NCI-H128 (cell line): ENCODE results near the gene DHX35.

Experiments used
- DNase-seq: peaks from one replicate; lab custom pipeline; 2025; ENCODE audit not compliant: unreplicated experiment; lab: John Stamatoyannopoulos, UW

The DHX35 gene

GRCh38 chr20:39019027-39019426, 56.9 kb downstream of the DHX35 start:
- DNase-seq: no peak

GRCh38 chr20:39019805-39020325, 57.7 kb downstream of the DHX35 start:
- DNase-seq: no peak

DNA sequence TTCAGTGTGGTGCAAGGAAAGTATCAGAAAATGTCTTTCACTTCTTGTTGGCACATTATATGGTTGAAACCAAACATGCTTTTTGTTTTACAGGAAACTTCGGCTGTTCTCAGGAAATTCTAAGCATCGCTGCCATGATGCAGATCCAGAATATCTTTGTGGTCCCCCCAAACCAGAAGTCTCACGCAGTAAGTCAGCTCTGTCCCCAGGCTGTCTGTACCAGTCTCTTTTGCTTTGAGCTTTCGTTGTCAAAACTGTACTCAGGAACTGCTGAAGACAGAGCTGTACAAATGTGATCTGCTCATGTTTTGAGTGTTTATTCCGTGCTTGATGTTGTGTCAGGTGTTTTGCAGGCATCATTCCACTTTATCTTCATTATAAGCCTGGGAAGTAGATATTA, 59.6 kb downstream of the DHX35 start:
- DNase-seq: no peak

DNA sequence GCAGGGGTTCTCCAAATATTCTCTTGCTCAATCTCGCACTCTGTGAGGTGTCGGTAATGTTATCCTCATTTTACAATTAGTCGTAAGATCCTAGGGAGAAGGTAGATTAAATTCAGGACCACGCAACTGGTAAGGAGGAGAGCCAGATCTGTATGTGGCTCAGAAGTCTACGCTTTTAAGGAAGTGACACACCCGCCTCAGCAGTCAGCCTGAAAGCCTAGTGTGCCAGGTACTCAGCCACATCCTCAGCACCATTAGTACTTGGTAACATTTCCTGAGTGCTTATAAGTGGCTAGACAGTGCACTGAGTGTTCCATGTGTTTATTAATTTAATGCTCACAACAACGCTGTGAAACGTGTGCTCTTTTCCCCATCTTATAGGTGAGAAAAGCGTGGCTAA, 63.7 kb downstream of the DHX35 start:
- no peak for DNase-seq

DNA sequence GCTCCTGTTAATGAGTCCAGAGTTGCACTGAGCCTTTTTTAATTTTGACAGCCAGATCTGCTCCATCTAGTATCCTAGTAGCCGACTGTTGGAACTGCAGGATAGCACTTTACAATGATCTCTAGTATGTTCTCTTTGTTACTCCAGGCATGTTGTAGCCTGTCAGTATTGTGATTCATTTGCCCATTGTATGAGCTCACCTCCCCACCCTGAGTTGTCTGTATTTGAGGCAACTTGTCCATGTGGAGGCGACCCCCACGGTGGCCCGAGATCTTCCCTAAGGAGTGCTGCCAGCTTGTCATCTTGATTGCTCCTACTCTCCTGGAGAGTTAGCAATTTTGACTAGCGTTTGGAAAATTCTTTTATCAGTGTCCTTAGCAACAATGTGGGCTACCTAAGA, 67.2 kb downstream of the DHX35 start:
- DNase-seq: no peak

DNA sequence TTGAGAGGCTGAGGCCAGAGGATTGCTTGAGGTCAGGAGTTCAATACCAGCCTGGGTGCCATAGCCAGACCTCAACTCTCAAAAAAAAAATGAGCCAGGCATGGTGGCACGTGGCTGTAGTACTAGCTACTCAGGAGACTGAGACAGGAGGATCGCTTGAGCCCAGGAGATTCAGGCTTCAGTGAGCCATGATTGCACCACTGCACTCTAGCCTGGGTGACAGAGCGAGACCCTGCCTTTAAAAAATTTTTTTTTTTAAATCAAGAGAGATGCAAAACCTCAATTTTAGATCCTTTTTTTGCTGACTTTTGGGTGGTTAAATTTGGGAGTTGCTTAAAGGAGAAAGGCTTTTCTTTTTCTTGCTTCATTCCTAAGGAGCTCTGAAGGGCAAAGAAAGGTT, 70.9 kb downstream of the DHX35 start:
- no peak for DNase-seq

GRCh38 chr20:39036011-39036410, 73.9 kb downstream of the DHX35 start:
- no peak for DNase-seq

GRCh38 chr20:39036851-39037250, 74.7 kb downstream of the DHX35 start:
- DNase-seq: no peak

- DNase-seq: no peak
Observed at GRCh38 chr20:39038047-39038446, 75.9 kb downstream of the DHX35 start.

- no peak for DNase-seq
Observed at GRCh38 chr20:39038495-39038894, 76.4 kb downstream of the DHX35 start.

DNA sequence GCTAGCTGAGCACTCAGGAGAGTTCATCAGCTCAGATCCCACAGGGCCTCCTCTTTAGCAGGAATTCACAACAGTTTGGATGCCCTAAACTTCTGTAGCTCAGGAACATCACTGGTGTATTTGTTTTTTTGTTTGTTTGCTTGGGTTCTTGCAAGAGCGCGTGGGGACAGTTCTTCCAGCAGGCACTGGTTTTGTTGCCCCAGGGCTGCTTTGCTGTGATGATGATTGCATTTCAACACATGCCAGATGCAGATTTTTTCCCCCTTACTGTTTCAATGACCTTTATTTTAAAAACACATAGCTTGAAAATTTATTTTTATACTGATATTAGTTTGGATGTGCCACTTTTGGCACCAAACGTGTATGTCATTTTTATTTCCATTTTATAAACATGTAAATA, 77.1 kb downstream of the DHX35 start:
- no peak for DNase-seq

DNA sequence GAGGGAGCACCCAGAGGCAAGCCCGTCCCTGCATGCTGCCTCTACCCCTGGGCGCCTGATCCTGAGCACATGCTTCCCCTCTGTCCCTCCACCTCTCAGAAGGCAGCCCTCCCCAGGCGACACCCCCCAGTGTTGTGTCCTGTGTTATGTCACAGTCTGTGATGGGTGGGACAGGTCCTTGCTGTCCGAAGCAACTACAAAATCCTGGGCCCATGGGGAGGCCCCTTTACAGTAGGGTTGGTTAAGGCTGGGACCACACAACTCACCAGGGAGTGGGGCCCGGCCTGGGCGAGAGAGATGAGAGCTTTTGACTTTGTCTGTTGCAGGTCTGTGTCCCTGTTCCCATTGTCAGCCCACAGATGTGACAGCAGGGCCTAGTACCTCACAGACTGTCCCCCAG, 78.0 kb downstream of the DHX35 start:
- no peak for DNase-seq

GRCh38 chr20:39041067-39041466, 78.9 kb downstream of the DHX35 start:
- DNase-seq: no peak

DNA sequence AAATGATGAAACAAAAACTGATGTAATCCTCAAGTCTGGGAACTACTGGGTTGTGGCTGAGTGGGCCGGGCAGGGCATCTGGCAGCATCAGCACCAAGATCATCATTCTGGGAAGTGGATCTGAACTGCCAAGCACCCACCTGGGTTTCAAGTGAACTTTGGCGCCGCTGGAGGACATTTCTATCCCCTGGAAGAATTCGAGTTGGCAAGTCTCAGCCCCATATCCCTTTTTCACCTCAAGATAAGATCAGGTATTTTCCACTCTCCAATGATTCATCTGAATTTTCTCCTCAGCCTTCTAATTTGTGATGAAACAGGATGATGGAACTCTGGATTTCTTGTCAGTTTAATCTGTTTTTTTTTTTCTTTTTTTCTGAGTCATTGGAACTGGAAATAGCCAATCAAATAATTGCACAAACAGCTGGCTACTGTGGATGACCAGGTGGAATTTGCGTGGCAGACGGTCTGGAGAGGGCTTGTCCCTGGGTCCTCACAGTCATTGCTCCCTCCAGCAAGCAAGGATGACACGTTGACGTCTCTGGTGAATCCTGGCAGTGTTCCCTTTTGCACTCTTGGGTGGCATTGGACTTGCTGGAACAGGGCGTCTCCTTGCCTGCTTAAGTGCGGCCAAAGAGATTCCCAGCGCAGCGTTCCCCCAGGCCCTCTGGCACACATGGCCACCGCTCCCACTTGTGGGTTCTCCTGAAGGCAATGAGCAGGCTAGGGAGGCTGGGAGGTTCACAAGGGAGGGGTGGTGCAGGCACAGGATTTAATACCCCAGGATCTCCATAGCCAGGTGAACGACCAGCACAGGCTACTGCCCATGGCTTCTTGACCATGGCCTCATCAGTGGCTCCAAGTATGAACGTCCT, 80.4 kb downstream of the DHX35 start:
- DNase-seq: no peak

DNA sequence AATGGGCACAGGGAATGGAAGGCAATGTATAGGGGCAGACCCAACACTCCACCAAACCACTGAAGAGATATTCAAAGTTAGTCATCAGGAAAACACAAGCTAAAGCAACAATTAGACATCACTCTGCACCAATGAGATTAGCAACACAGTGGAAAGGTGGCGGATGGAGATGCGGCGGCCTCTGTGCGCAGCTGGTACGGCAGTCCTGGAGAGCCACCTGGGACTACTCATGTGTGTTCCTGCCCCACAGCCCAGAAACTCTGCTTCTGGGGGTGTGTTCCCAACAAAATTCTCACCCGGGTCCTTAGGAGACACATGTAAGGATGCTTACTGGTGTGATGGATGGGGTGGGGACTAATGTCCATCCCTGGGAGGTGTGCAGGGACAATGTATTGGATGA, 82.4 kb downstream of the DHX35 start:
- no peak for DNase-seq

- no peak for DNase-seq
Observed at GRCh38 chr20:39045676-39046075, 83.5 kb downstream of the DHX35 start.

- DNase-seq: no peak
Observed at GRCh38 chr20:39047417-39047985, 85.4 kb downstream of the DHX35 start.

- DNase-seq: no peak
Observed at GRCh38 chr20:39048000-39048696, 86.0 kb downstream of the DHX35 start.

GRCh38 chr20:39049148-39049547, 87.0 kb downstream of the DHX35 start:
- no peak for DNase-seq

GRCh38 chr20:39049684-39050554, 87.8 kb downstream of the DHX35 start:
- peak; percentile 49 for DNase-seq

- DNase-seq: no peak
Observed at GRCh38 chr20:39050555-39050902, 88.4 kb downstream of the DHX35 start.
